NOMO-1 (cell line): ENCODE results near the gene SNU13.
"Not testable (repeated sequence)": the region's sequence is repeated elsewhere in the genome, so short reads cannot be mapped to it uniquely, and the experiment has no call there.

Experiments
- DNase-seq, 2 experiments: peaks; one replicate each; lab custom pipeline; 2025; ENCODE audit not compliant: unreplicated experiment in 2 of 2; lab: John Stamatoyannopoulos, UW

The SNU13 gene

GRCh38 chr22:41647771-41648170 lies 40.9 kb downstream of the SNU13 start:
- DNase-seq, result no peak

- no peak for DNase-seq
Measured at GRCh38 chr22:41642331-41643110, 46.1 kb downstream of the SNU13 start.

- no peak for DNase-seq
Measured at GRCh38 chr22:41641854-41642253, 46.8 kb downstream of the SNU13 start.

- DNase-seq, result no peak
Measured at GRCh38 chr22:41638748-41639147, 49.9 kb downstream of the SNU13 start.

GRCh38 chr22:41638124-41638523 lies 50.5 kb downstream of the SNU13 start:
- DNase-seq, result no peak

- not testable (repeated sequence) for DNase-seq
Measured at GRCh38 chr22:41637623-41638022, 51.0 kb downstream of the SNU13 start.

- no peak for DNase-seq
Measured at GRCh38 chr22:41636467-41636866, 52.2 kb downstream of the SNU13 start.

- DNase-seq, result not testable (repeated sequence)
Measured at GRCh38 chr22:41634610-41635009, 54.1 kb downstream of the SNU13 start.

- not testable (repeated sequence) for DNase-seq
Measured at GRCh38 chr22:41631615-41632014, 57.1 kb downstream of the SNU13 start.

- DNase-seq, result not testable (repeated sequence)
Measured at GRCh38 chr22:41631115-41631514, 57.6 kb downstream of the SNU13 start.

GRCh38 chr22:41625577-41625976 lies 63.1 kb downstream of the SNU13 start:
- DNase-seq, result no peak
